ENCODE measurements around the gene CADM1.

CADM1 gene

GRCh38 chr11:115255006-115255762 lies 249.0 kb downstream of the CADM1 start:
- intact Hi-C loops (cut with DNase I; ENCODE audit: low total_unique reads) = no loop called here
- Histone ChIP-seq H3K27me3 (no peaks in the 10 kb centered on the region), H3K9me3 (no peaks in the 10 kb centered on the region), H3K27ac (no peak overlapping the region), H3K4me3 (no peak overlapping the region), H3K36me3 (no peaks in the 10 kb centered on the region), H3K4me1 (no peaks in the 10 kb centered on the region)
- no peak for TF ChIP-seq CTCF (IDR thresholded peaks at IDR 0.05)
- no peak for DNase-seq

GRCh38 chr11:115251126-115251525 lies 253.1 kb downstream of the CADM1 start:
- no peaks in the 10 kb centered on the region for H3K36me3 ChIP-seq
- no peak for DNase-seq
- no peak for TF ChIP-seq CTCF (IDR thresholded peaks at IDR 0.05)
- H3K9me3 ChIP-seq = no peaks in the 10 kb centered on the region
- H3K27ac ChIP-seq = no peak overlapping the region
- no peaks in the 10 kb centered on the region for H3K4me1 ChIP-seq
- H3K27me3 ChIP-seq = no peaks in the 10 kb centered on the region
- no peak overlapping the region for H3K4me3 ChIP-seq
- intact Hi-C loops (cut with DNase I; ENCODE audit: low total_unique reads) = no loop called here

GRCh38 chr11:115249061-115249578 lies 255.1 kb downstream of the CADM1 start:
- no peak for TF ChIP-seq CTCF (IDR thresholded peaks at IDR 0.05)
- Histone ChIP-seq H3K36me3 (no peaks in the 10 kb centered on the region), H3K27me3 (no peaks in the 10 kb centered on the region), H3K4me1 (no peaks in the 10 kb centered on the region), H3K27ac (no peak overlapping the region), H3K4me3 (no peak overlapping the region), H3K9me3 (no peaks in the 10 kb centered on the region)
- no peak for DNase-seq
- intact Hi-C loops (cut with DNase I; ENCODE audit: low total_unique reads) = no loop called here

- H3K27ac ChIP-seq = no peak overlapping the region
- H3K27me3 ChIP-seq = no peaks in the 10 kb centered on the region
- H3K4me1 ChIP-seq = no peaks in the 10 kb centered on the region
- intact Hi-C loops (cut with DNase I; ENCODE audit: low total_unique reads) = no loop called here
- no peak for TF ChIP-seq CTCF (IDR thresholded peaks at IDR 0.05)
- no peaks in the 10 kb centered on the region for H3K9me3 ChIP-seq
- DNase-seq = no peak
- no peak overlapping the region for H3K4me3 ChIP-seq
- no peaks in the 10 kb centered on the region for H3K36me3 ChIP-seq
These were observed 256.3 kb downstream of the CADM1 start for GRCh38 chr11:115247953-115248352.

GRCh38 chr11:115247361-115247760 lies 256.9 kb downstream of the CADM1 start:
- no peak overlapping the region for H3K27ac ChIP-seq
- no peak overlapping the region for H3K4me3 ChIP-seq
- intact Hi-C loops (cut with DNase I; ENCODE audit: low total_unique reads) = no loop called here
- no peaks in the 10 kb centered on the region for H3K9me3 ChIP-seq
- H3K27me3 ChIP-seq = no peaks in the 10 kb centered on the region
- H3K4me1 ChIP-seq = no peaks in the 10 kb centered on the region
- TF ChIP-seq CTCF (IDR thresholded peaks at IDR 0.05) = no peak
- DNase-seq = no peak
- no peaks in the 10 kb centered on the region for H3K36me3 ChIP-seq

Data from tibial artery (tissue), 4 donors.